ENCODE data around the gene PACSIN1. TPM values are rescaled to one million over a fixed set of nuclear protein-coding genes. Genes with fewer than 3 reads are reported as not detected.
"Not testable (repeated sequence)": the region's sequence is repeated elsewhere in the genome, so short reads cannot be mapped to it uniquely, and the experiment has no call there.

The PACSIN1 gene
- total RNA-seq, 1 donor from 2014 or later = 0.08 TPM

GRCh38 chr6:34484391-34484790 is 18.5 kb downstream of the PACSIN1 start:
- DNase-seq (ENCODE audit: low spot score) = no peak
- Mint-ChIP-seq H3K4me3 (ENCODE audit: unreplicated experiment) (no peak overlapping the region), H3K9me3 (ENCODE audit: unreplicated experiment) (no peaks in the 10 kb centered on the region), H3K27ac (ENCODE audit: unreplicated experiment) (no peak overlapping the region), H3K27me3 (ENCODE audit: unreplicated experiment) (no peaks in the 10 kb centered on the region), H3K4me1 (ENCODE audit: unreplicated experiment) (no peaks in the 10 kb centered on the region), H3K36me3 (ENCODE audit: low read depth, unreplicated experiment) (no peaks in the 10 kb centered on the region)
- no peak for TF ChIP-seq CTCF (IDR thresholded peaks at IDR 0.05; ENCODE audit: unreplicated experiment)

- Mint-ChIP-seq H3K4me3 (ENCODE audit: unreplicated experiment) (no peak overlapping the region), H3K27me3 (ENCODE audit: unreplicated experiment) (no peaks in the 10 kb centered on the region), H3K4me1 (ENCODE audit: unreplicated experiment) (no peaks in the 10 kb centered on the region), H3K36me3 (ENCODE audit: low read depth, unreplicated experiment) (no peaks in the 10 kb centered on the region), H3K27ac (ENCODE audit: unreplicated experiment) (no peak overlapping the region), H3K9me3 (ENCODE audit: unreplicated experiment) (no peaks in the 10 kb centered on the region)
- DNase-seq (ENCODE audit: low spot score) = no peak
- no peak for TF ChIP-seq CTCF (IDR thresholded peaks at IDR 0.05; ENCODE audit: unreplicated experiment)
These were observed 19.0 kb downstream of the PACSIN1 start for GRCh38 chr6:34484899-34485298.

GRCh38 chr6:34485321-34486060 is 19.6 kb downstream of the PACSIN1 start:
- Mint-ChIP-seq H3K27ac (ENCODE audit: unreplicated experiment) (no peak overlapping the region), H3K4me1 (ENCODE audit: unreplicated experiment) (no peaks in the 10 kb centered on the region)
- no peak for DNase-seq (ENCODE audit: low spot score)

GRCh38 chr6:34486106-34486740 is 20.3 kb downstream of the PACSIN1 start:
- no peaks in the 10 kb centered on the region for H3K4me1 Mint-ChIP-seq (ENCODE audit: unreplicated experiment)
- H3K4me3 Mint-ChIP-seq (ENCODE audit: unreplicated experiment) = no peak overlapping the region
- no peaks in the 10 kb centered on the region for H3K36me3 Mint-ChIP-seq (ENCODE audit: low read depth, unreplicated experiment)
- H3K27ac Mint-ChIP-seq (ENCODE audit: unreplicated experiment) = no peak overlapping the region
- no peak for DNase-seq (ENCODE audit: low spot score)
- H3K27me3 Mint-ChIP-seq (ENCODE audit: unreplicated experiment) = no peaks in the 10 kb centered on the region
- no peaks in the 10 kb centered on the region for H3K9me3 Mint-ChIP-seq (ENCODE audit: unreplicated experiment)
- TF ChIP-seq CTCF (IDR thresholded peaks at IDR 0.05; ENCODE audit: unreplicated experiment) = no peak

More at GRCh38 chr6:34485321-34486060, 19.6 kb downstream of the PACSIN1 start:
- Mint-ChIP-seq H3K4me3 (ENCODE audit: unreplicated experiment) (no peak overlapping the region), H3K36me3 (ENCODE audit: low read depth, unreplicated experiment) (no peaks in the 10 kb centered on the region), H3K9me3 (ENCODE audit: unreplicated experiment) (no peaks in the 10 kb centered on the region), H3K27me3 (ENCODE audit: unreplicated experiment) (no peaks in the 10 kb centered on the region)
- no peak for TF ChIP-seq CTCF (IDR thresholded peaks at IDR 0.05; ENCODE audit: unreplicated experiment)

- H3K36me3 Mint-ChIP-seq (ENCODE audit: low read depth, unreplicated experiment); H3K27ac Mint-ChIP-seq (ENCODE audit: unreplicated experiment); H3K27me3 Mint-ChIP-seq (ENCODE audit: unreplicated experiment); H3K9me3 Mint-ChIP-seq (ENCODE audit: unreplicated experiment); H3K4me1 Mint-ChIP-seq (ENCODE audit: unreplicated experiment); H3K4me3 Mint-ChIP-seq (ENCODE audit: unreplicated experiment); DNase-seq (ENCODE audit: low spot score): not testable (repeated sequence)
These were observed 21.0 kb downstream of the PACSIN1 start for GRCh38 chr6:34486886-34487285.
